Tibial artery (tissue), 4 donors: ENCODE measurements around the gene FGFRL1.

Experiments
- DNase-seq, 2 donors: peaks; one replicate each; pipeline ENCODE4 v3.0.0-alpha.2; 2019
- H3K27ac ChIP-seq, 2 donors: fragments of 200-600 bp; sonication (generic) in 1 of 2; 1 replicate in 1 of 2; 2 replicates in 1 of 2; pipeline ENCODE4 v1.5.1; 2018 to 2019; ENCODE audit warnings: mild to moderate bottlenecking in 1 of 2
- H3K27me3 ChIP-seq, 2 donors: fragments of 200-600 bp; sonication (generic) in 1 of 2; one replicate each; pipeline versions ENCODE4 v1.5.1 to v1.6.0; 2016 to 2019
- H3K36me3 ChIP-seq, 3 donors: fragments of 200-600 bp; sonication (generic) in 2 of 3; one replicate each; pipeline ENCODE4 v1.5.1; 2016 to 2019; ENCODE audit warnings: mild to moderate bottlenecking in 2 of 3
- H3K4me1 ChIP-seq, 4 donors: fragments of 200-600 bp; sonication (generic) in 2 of 4; 1 replicate in 3 of 4; 2 replicates in 1 of 4; pipeline ENCODE4 v1.5.1; 2016 to 2019
- H3K4me3 ChIP-seq, 2 donors: fragments of 200-600 bp; sonication (generic) in 1 of 2; 1 replicate in 1 of 2; 2 replicates in 1 of 2; pipeline ENCODE4 v1.5.1; 2018 to 2019; ENCODE audit warnings: mild to moderate bottlenecking in 2 of 2
- H3K9me3 ChIP-seq, 3 donors: fragments of 200-600 bp; sonication (generic) in 1 of 3; one replicate each; pipeline ENCODE4 v1.5.1; 2016 to 2019
- intact Hi-C: fragments of 100-400 bp; cut with DNase I; formaldehyde crosslinking; loops from one replicate; pipeline ENCODE4 v1.15.0; 2023; ENCODE audit warnings: low total_unique reads
- TF ChIP-seq, protein P1 (sequence below), 2 experiments: fragments of 200-600 bp in 1 of 2; fragments of 450-650 bp in 1 of 2; IDR thresholded peaks; one replicate each; pipeline ENCODE4 v1.5.1; 2017 to 2019; ENCODE audit warnings: antibody characterized with exemption in 2 of 2, mild to moderate bottlenecking in 1 of 2, moderate library complexity in 1 of 2

Gene FGFRL1

DNA sequence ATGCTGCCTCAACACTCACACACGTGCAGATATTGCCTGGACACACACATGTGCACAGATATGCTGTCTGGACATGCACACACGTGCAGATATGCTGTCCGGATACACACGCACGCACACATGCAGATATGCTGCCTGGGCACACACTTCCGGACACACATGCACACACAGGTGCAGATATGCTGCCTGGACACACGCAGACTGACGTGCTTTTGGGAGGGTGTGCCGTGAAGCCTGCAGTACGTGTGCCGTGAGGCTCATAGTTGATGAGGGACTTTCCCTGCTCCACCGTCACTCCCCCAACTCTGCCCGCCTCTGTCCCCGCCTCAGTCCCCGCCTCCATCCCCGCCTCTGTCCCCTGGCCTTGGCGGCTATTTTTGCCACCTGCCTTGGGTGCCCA, 14.7 kb downstream of the FGFRL1 start:
- H3K36me3 ChIP-seq, result peaks cover 12 to 42% (median 36%) of the 10 kb centered on the region in 3 donors
- H3K27ac ChIP-seq, result no peak overlapping the region
- no peaks in the 10 kb centered on the region for H3K9me3 ChIP-seq
- intact Hi-C loops, result no loop called here
- H3K4me3 ChIP-seq, result no peak overlapping the region
- peaks cover 0 to 7% (median 0%) of the 10 kb centered on the region in 4 donors for H3K4me1 ChIP-seq
- peaks cover 0 to 6% of the 10 kb centered on the region in 2 donors for H3K27me3 ChIP-seq
- TF ChIP-seq, protein P1, sequence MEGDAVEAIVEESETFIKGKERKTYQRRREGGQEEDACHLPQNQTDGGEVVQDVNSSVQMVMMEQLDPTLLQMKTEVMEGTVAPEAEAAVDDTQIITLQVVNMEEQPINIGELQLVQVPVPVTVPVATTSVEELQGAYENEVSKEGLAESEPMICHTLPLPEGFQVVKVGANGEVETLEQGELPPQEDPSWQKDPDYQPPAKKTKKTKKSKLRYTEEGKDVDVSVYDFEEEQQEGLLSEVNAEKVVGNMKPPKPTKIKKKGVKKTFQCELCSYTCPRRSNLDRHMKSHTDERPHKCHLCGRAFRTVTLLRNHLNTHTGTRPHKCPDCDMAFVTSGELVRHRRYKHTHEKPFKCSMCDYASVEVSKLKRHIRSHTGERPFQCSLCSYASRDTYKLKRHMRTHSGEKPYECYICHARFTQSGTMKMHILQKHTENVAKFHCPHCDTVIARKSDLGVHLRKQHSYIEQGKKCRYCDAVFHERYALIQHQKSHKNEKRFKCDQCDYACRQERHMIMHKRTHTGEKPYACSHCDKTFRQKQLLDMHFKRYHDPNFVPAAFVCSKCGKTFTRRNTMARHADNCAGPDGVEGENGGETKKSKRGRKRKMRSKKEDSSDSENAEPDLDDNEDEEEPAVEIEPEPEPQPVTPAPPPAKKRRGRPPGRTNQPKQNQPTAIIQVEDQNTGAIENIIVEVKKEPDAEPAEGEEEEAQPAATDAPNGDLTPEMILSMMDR (IDR thresholded peaks at IDR 0.05), result no peak
- DNase-seq, result no peak

DNA sequence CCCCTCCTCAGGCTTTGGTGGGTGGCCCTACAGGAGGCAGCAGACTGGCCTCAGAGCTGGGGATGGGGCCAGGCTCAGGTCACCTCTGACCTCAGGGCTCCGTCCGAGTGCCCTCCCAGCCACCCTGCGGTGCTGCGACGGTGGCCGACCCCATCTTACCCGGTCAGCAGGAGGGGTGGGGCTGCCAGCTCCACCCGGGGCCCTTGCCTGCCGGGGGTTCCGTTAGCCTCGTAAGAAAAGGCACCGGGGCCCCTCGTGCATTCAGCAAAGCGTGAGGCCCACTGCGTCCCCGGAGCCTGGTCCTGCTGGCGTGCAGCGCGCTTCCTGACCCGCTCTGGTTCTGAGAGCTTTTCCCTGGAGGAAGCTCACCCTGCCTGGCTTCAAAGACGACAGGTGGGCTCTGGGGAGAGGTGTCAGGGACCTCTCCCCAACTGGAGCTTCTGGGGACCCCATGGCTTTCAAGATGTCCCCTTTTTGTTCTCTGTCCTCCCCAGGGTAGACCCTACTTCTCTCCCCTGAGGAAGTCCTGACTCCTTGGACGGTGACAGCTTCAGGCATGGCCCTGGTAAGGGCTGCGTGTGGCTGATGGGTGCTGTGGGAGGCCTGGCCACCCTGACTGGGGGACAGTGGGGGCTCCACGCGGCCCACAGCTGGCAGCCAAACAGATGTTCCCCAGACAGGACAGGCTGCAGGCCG, 15.9 kb downstream of the FGFRL1 start:
- intact Hi-C loops, result no loop called here
- peaks cover 12 to 38% (median 32%) of the 10 kb centered on the region in 3 donors for H3K36me3 ChIP-seq
- H3K9me3 ChIP-seq, result no peaks in the 10 kb centered on the region
- no peak overlapping the region for H3K27ac ChIP-seq
- H3K27me3 ChIP-seq, result peaks cover 0 to 6% of the 10 kb centered on the region in 2 donors
- DNase-seq, result no peak
- TF ChIP-seq, protein P1 (IDR thresholded peaks at IDR 0.05), result no peak
- H3K4me1 ChIP-seq, result peaks cover 0 to 10% (median 0%) of the 10 kb centered on the region in 4 donors
- H3K4me3 ChIP-seq, result no peak overlapping the region

DNA sequence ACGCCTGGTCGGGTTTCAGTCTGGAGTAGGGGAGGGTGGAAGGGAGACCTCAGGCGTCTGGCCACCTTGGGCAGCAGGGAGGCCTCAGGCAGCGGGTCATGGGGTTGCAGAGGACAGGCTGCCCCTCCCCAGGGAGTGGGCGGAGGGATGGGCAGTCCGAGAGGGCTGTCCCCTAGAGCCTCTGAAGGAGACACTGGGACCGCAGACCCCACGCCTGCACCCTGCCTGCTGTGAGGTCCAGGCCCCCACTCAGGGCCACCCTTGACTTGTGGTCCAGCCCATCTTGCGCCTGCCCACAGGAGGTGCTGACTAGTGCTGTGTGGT, 16.5 kb downstream of the FGFRL1 start:
- TF ChIP-seq, protein P1 (IDR thresholded peaks at IDR 0.05), result no peak
- intact Hi-C loops, result no loop called here
- H3K9me3 ChIP-seq, result no peaks in the 10 kb centered on the region
- H3K4me1 ChIP-seq, result peaks cover 0 to 15% (median 2%) of the 10 kb centered on the region in 4 donors
- no peak overlapping the region for H3K4me3 ChIP-seq
- peaks cover 0 to 6% of the 10 kb centered on the region in 2 donors for H3K27me3 ChIP-seq
- no peak for DNase-seq
- H3K27ac ChIP-seq, result no peak overlapping the region
- H3K36me3 ChIP-seq, result peaks cover 12 to 32% (median 27%) of the 10 kb centered on the region in 3 donors

DNA sequence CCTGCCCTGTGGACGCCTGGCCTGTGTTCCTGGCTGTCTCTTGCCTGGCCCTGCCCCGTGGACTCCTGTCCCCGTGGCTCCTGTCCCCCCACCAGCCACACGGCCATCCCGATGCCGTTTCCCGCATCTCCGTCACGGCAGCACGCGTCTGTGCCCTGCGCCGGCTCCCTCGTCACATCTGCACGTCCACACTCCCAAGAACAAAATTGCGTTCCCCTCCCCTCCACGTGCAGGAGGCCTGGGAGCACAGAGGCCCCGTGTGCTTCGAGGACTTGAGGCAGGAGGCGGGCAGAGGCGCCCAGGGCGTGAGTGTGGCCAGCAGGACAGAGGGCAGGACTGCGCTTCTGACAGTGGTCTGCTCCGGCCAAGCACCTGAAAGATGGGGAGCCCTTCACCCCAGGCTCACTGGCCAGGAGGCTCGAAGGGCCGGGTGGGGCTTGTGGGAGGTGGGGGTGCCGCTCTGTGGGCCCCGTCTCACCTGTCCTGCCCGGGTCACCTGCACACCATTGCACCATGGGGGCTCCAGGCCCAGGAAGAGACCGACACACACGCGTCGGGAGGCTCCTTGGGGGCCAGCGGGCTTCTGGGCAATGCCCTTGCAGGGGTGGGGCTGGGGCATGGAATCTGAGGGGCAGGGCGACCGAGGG, 17.3 kb downstream of the FGFRL1 start:
- Histone ChIP-seq H3K4me3 (no peak overlapping the region), H3K4me1 (peaks cover 0 to 23% (median 8%) of the 10 kb centered on the region in 4 donors), H3K36me3 (peaks cover 12 to 24% (median 19%) of the 10 kb centered on the region in 3 donors), H3K9me3 (no peaks in the 10 kb centered on the region), H3K27ac (no peak overlapping the region), H3K27me3 (peaks cover 0 to 6% of the 10 kb centered on the region in 2 donors)
- no peak for DNase-seq
- intact Hi-C loops, result no loop called here
- TF ChIP-seq, protein P1 (IDR thresholded peaks at IDR 0.05), result no peak

DNA sequence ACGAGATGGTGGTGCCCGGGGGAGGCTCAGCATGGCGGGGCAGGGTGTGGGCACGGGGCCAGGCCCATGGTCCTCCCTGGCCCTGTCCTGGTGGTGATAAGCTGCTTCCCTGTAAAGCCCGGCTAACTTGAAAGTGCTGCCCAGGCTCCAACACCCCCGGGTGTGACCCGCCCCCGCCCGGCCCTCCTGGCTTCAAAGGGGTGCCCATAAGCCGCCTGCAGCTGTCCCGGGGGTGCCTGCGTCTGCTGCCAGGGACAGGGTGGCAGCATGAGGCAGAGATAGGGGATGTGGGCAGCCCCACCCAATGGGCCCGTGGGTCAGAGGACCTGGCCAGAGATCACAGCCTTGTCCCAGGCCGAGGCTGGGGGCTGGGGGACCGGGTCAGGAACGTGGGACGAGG, 18.1 kb downstream of the FGFRL1 start:
- no peak for DNase-seq
- H3K27ac ChIP-seq, result no peak overlapping the region
- H3K9me3 ChIP-seq, result no peaks in the 10 kb centered on the region
- H3K27me3 ChIP-seq, result peaks cover 0 to 6% of the 10 kb centered on the region in 2 donors
- H3K4me3 ChIP-seq, result no peak overlapping the region
- H3K36me3 ChIP-seq, result peaks cover 8 to 17% (median 15%) of the 10 kb centered on the region in 3 donors
- intact Hi-C loops, result no loop called here
- peaks cover 5 to 31% (median 16%) of the 10 kb centered on the region in 4 donors for H3K4me1 ChIP-seq
- TF ChIP-seq, protein P1 (IDR thresholded peaks at IDR 0.05), result no peak
